CD4-positive, alpha-beta T cell treated with Interleukin-4 for 1 hour (primary cell): Measurements from ENCODE around the gene ST8SIA6.
"Not testable (repeated sequence)": the region's sequence is repeated elsewhere in the genome, so short reads cannot be mapped to it uniquely, and the experiment has no call there.

Source experiments
- DNase-seq, 2 donors: peaks; one replicate each; pipeline ENCODE4 v3.0.0-alpha.2; 2020 to 2022

ST8SIA6 gene

DNA sequence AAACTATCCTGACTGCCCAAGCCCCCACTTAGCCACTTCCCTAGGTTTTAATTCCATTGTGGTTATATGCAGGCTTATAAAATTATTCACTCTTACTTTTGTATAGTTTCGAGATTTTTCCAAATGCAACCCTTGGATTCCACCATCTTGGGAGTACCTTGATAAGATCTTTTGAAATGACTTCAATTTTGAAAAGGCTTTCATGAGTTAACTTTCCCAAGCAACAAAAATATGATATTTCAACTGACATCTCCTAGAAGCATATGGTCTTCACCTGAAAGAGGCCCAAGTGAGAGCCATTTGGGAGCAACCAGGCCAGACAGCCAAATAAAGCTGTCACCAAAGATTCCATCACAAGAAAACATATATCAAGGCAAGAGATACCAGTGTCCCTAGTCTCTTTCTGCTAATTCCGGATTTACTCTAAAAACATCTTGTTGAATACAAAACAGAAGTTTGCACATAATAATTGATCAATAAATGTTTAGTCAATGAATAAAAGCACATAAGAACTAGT is 1.7 kb upstream of the ST8SIA6 start:
- DNase-seq, result no peak

- no peak for DNase-seq
Measured at GRCh38 chr10:17455015-17455520, 673 bp upstream of the ST8SIA6 start.

DNA sequence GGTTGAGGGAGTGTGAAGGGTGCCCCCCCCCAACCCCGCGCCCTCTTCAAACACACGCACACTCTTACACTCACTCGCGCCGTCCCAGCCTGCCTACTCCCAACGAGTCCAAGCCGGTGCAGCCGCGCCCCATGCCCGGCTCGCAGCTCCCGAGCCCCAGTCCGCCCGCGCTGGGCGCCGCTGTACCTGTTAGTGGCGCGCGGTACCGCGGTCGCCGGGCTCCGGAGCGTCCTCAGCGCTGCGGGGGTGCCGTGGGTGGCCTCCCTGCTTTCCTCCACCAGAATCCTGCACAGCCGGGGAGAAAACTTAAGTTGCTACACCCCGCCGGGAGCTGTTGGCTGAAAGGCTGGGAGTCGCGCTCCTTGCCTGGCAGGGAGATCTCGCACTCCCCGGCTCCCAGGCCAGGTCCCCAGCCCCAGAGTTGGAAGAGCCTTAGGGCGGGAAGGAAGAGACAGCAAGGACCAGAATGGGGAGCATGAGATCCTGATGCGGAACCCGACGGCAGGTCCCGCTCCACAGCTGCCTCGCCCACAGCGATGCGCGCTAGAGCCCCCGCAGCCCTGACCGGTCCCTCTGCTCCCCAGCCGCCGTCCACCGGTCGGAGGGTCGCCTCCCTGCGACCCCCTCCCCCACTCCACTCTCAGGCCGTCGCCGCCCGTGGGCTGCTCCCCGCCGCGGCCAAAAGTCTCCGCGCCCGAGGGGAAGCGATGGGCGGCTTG is 863 bp downstream of the ST8SIA6 start:
- peak in 1 of 2 donors; percentile 35 for DNase-seq

GRCh38 chr10:17453035-17453372 is 1.4 kb downstream of the ST8SIA6 start:
- DNase-seq, result no peak

DNA sequence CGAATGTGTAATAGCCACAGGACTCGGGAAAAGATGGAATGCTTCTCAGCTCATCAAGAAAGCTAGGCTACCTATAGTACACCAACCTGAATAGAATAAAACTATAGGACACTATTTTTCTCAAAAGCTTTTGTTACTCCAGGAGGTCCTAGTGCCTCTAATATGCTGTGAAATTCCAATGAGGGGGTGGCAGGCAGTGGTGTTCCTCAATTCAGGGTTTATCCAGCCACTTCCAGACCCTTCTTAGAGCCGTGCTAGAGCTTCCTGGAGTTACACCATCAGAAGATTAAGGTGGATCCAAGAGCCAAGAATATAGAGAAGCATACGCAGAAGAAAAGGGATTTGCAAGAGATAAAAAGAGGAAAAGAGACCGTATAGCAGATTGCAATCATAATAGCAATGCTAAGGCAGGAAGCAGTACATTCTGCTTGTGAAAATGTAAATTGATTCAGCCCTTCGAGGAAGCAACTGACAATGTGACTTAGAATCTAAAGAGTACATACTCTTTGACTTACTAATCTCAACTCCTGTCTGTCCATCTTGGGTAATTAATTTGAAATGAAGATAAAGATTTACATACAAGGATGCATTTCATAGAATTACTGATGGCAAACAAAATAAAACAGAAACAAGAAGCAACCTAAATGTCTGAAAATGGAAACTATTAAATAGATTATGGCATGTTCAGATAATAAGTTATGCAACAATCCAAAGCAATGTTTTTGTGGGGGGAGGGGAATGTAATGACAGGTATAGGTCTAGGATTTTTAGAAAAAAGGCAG is 2.1 kb downstream of the ST8SIA6 start:
- no peak for DNase-seq

- DNase-seq, result no peak
Measured at GRCh38 chr10:17450024-17450423, 4.4 kb downstream of the ST8SIA6 start.

GRCh38 chr10:17445400-17445998 is 8.9 kb downstream of the ST8SIA6 start:
- DNase-seq, result no peak

DNA sequence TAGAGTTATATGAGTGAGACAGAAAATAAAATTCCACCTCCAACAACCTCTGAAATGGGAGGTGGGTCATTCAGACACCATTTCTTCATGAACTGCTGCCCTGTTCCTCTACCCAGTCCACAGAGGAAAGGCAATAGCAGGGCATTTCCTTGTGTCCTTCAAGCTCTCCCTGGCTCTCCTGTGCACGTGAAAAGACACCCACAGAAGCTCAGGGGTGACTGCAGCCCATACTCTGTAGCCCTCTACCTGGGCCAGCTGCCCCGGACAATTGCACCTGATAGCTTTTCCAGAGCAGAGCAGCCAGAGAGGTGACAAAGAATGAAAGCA is 10.0 kb downstream of the ST8SIA6 start:
- no peak for DNase-seq

GRCh38 chr10:17443707-17444387 is 10.5 kb downstream of the ST8SIA6 start:
- DNase-seq, result peak in 1 of 2 donors; percentile 53

DNA sequence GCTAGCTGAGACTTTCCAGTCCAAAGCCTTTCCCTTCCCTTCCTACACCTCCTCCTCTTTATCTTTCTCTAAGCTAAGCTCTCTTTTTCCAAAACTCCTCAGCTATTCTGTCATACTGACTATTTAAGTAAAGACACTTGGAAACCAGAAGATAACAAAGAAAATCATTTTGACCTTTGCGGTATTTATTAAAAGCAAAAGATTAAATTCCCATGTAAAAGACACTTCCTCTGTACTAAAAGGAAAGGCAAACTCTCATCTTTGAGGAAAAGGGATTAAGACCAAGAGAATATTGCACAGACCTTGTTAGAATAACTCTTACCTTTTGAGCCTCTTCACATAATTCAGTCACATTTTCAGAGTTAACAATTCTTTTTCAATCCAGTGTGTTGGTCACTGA is 15.8 kb downstream of the ST8SIA6 start:
- no peak for DNase-seq

GRCh38 chr10:17436578-17436977 is 17.8 kb downstream of the ST8SIA6 start:
- not testable (repeated sequence) for DNase-seq

GRCh38 chr10:17435953-17436352 is 18.4 kb downstream of the ST8SIA6 start:
- DNase-seq, result no peak

- DNase-seq, result no peak
Measured at GRCh38 chr10:17435187-17435586, 19.2 kb downstream of the ST8SIA6 start.

DNA sequence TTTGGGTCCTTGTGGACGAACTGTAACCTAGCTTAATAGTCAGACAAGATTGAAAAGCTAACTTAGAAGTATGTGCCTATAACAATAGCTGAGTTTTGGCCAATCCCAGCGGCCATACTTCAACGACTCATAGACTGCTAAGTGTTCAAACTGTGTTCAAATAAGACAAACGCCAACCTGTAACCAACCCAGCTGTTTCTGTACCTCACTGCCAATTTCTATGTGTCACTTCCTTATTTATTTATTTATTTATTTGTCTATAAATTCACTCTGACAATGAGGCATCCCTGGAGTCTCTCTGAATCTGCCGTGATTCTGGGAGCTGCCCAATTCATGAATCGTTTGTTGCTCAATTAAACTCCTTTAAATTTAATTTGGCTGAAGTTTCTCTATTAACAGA is 21.7 kb downstream of the ST8SIA6 start:
- no peak for DNase-seq

- no peak for DNase-seq
Measured at GRCh38 chr10:17431871-17432311, 22.5 kb downstream of the ST8SIA6 start.

GRCh38 chr10:17430647-17431355 is 23.6 kb downstream of the ST8SIA6 start:
- peak; percentile 68 to 72 for DNase-seq

DNA sequence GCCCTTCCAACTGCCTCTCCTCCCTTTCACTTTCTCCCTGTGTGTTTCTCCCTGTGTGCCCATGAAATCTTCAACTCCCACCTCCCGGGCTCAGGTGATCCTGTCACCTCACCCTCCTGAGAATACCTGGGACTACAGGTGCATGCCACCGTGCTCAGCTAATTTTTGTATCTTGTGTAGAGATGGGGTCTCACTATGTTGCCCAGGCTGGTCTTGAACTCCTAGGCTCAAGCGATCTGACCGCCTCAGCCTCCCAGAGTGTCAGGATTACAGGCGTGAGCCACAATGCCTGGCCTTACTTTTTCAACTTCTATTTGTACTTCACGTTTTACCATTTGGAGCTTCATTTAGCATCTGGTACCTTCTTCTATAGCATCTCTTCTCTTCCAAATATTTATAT is 24.9 kb downstream of the ST8SIA6 start:
- no peak for DNase-seq

DNA sequence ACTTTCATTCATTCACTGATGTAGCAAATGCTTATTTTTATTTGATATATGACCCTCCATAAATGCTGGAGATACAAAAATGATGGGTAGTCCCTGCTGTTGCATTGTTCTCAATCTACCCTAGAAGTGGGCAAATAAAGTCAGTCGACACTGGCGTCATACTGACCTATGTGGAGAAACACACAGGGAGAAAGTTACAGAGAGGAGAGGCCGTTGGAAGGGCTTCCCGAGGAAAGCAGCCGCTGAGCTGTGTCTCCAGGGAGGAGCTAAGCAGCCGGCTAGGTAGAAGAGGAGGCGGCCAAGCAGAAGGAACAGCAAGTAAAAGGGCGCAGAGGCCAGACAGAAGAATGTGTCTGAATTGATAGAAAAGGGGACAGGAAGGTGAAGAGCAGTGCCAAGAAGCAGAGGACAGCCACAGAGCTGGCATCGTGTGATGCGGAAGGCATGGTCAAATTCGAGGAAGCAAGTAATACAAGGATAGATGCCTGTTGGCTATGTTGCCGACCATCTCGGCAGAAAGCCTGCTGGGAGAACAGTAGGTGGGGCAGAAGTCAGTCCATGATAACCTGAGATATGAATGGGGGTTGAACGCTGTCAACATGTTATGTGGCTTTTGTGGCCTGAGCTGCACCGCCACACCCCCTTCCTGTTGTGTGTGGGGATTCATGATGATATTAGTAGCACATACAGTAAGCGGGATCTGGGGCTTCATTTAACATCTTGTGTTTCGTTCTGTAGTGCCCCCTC is 25.9 kb downstream of the ST8SIA6 start:
- DNase-seq, result peak; percentile 73 to 80

DNA sequence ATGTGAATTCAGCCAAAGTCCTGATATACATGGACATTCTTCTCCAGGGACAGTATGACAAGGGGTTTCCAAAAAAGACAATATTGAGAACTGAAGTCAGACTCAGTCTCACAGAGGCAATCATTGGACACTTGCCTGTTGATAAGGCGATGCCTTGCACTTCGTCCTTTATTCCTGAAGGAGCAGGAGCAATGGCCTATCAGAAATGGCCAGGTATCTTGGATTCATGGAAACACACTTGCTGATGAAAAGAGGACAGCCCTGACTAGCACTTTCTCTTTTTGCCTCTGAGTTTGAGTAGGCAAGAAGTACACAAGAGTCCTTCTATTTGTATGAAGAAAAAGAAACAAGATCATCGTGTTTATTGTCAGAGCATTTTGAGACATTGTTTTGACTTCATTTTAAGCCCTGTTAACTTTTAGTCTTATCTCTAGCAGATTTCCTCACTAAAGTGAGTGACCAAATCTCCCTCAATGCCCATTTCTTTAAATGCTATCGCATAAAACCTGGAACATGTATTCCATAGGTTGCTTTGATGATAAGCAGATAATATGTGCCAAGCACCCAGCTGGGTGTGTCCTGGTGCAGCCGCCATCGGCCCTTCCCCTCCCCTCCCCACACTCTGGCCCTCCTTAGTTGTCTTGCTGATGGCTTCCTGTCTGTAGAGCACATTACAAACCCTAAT is 26.6 kb downstream of the ST8SIA6 start:
- DNase-seq, result peak in 1 of 2 donors; percentile 39

DNA sequence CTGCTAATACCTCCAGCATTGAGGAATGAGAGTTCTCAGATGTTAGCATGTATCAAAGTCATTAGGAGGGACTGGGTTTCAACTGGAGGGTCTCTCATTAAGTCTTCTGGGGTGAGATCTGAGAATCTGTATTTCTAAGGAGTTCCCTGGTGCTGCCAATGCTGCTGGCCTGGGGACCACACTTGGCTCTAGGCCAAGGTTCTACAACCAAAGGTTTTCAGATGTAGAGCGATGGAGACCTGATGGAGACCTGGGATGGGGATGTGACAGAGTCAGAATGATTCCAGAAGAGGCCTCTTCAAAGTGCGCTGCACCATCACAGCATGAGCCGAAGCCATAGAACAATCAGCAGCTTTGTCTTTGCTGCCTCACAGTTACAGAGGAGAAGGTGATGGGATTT is 27.2 kb downstream of the ST8SIA6 start:
- no peak for DNase-seq

GRCh38 chr10:17426263-17426750 is 28.1 kb downstream of the ST8SIA6 start:
- no peak for DNase-seq
